Ovary (tissue), 9 donors: ENCODE results near the gene CTDSP2. TPM values are rescaled to one million over a fixed set of nuclear protein-coding genes. Genes with fewer than 3 reads are reported as not detected.

Experiments used
- DNase-seq, 5 donors: peaks; one replicate each; pipeline ENCODE4 v3.0.0-alpha.2; 2019 to 2020
- H3K27ac ChIP-seq, 2 donors: fragments of 200-600 bp; one replicate each; pipeline versions ENCODE4 v1.5.1 to v1.8.0; 2019 to 2022
- H3K27me3 ChIP-seq: fragments of 200-600 bp; one replicate; pipeline ENCODE4 v1.8.0; 2022
- H3K36me3 ChIP-seq: fragments of 200-600 bp; sonication (generic); one replicate; pipeline ENCODE4 v1.5.1; 2019
- H3K4me1 ChIP-seq: one replicate; pipeline ENCODE4 v1.8.1; 2013; ENCODE audit warnings: mild to moderate bottlenecking, moderate library complexity; ENCODE audit not compliant: insufficient read depth
- H3K4me3 ChIP-seq: fragments of 200-600 bp; sonication (generic); one replicate; pipeline ENCODE4 v1.5.1; 2017
- H3K9me3 ChIP-seq, 2 donors: fragments of 200-600 bp in 1 of 2; sonication (generic) in 1 of 2; one replicate each; pipeline versions ENCODE4 v1.5.1 to v1.8.1; 2013 to 2019; ENCODE audit warnings: mild to moderate bottlenecking in 1 of 2, moderate library complexity in 1 of 2
- EP300 ChIP-seq: sonication (generic); formaldehyde crosslinking; IDR thresholded peaks from one replicate; pipeline ENCODE4 v1.6.1; 2017; ENCODE audit warnings: antibody characterized with exemption
- POLR2A ChIP-seq: fragments of 450-650 bp; IDR thresholded peaks from one replicate; pipeline ENCODE4 v1.6.1; 2017; ENCODE audit warnings: antibody characterized with exemption, mild to moderate bottlenecking, moderate library complexity
- WGBS, 3 donors: extraction: QIAGEN DNeasy Blood & Tissue Kit in 1 of 3; methylation state at CpG; one replicate each; pipeline versions ENCODE4 v1.1.5 to v1.1.7; 2013 to 2017; 5-methylcytosine and 5-hydroxymethylcytosine counted together
- intact Hi-C, 4 donors: fragments of 100-400 bp; cut with DNase I; formaldehyde crosslinking; loops; one replicate each; pipeline versions ENCODE4 v1.11.0 to v1.15.1; 2022 to 2023
- polyA plus RNA-seq, 2 donors: library from polyadenylated mRNA; stranded (reverse); fragments of 200-250 nt in 1 of 2; fragments of 350-450 nt in 1 of 2; fragmentation: Illumina TruSeq in 1 of 2; extraction: RNeasy Lipid Tissue Mini Kit (QIAGEN cat#74804) in 1 of 2; gene quantifications; one replicate each; pipeline ENCODE4 v1.2.3, GENCODE V29; 2013 to 2014
- total RNA-seq, 7 donors: library from RNA; depleted of rRNA in 2 of 7; stranded (reverse); fragments of >200 nt in 2 of 7; fragmentation: NEBNext Ultra II Directional in 3 of 7; extraction: Animal tissue kit (Norgen Biotek cat#: 25700) in 3 of 7; gene quantifications; one replicate each; pipeline versions ENCODE4 v1.1.0 to v1.2.4, GENCODE V29; 2016 to 2023
- TF ChIP-seq, protein P1 (sequence below), 3 donors: fragments of 450-650 bp in 2 of 3; fragments of 200-600 bp in 1 of 3; IDR thresholded peaks; one replicate each; pipeline versions ENCODE4 v1.5.1 to v1.8.0; 2016 to 2022; ENCODE audit warnings: antibody characterized with exemption in 3 of 3, mild to moderate bottlenecking in 1 of 3
- donor health status: DM: no; HTN: no; CAD: no; lungs with moderate emphysema.
- donor health status: DM: no; HTN: no; CAD: no.
- donor health status: Bipolar disorder and iron deficiency.
- donor health status: DM: yes; HTN: yes; CAD: no.
- donor health status: DM: no; HTN: no; CAD: no.
- donor health status: DM: yes; HTN: yes; CAD: no.

Gene CTDSP2
- total and polyA plus RNA-seq, 9 donors, result 73.1 to 212 (median 166) TPM

DNA sequence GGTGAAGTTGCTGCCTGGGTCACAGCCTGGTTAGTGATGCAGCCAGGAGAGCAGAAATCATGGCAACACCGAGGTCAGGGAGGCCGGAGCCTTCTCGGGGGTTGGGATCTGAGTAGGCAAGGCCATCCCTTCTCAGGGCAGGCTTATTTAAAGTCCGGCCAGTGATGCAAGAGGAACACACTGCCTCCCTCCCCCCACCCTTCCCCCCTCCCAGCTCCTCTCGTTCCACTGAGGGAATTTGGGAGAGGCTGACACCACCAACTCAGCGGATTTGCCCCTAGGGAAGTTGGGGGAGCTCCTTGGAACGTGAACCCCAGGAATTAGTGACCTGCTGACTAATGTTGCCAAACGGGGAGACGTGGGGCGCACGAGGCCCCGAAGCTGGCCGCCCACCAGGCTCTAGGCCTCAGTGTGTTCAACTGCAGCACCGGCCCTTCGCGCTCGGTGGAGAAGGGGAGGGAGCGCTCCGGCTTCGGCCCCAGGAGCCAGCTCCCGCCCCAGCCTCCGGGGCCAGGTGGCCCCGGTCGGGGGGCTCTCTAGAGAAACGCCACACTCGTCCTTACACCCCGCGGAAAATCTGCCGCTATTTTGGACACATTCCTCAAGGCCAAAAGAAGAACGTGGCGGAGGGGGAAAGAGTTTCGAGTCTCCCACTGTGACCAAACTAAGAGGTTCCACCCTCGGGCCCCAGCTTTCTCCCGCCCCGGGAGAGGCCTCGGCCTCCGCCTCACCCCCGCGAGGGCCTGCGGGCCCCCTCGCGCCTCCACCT is 1.6 kb downstream of the CTDSP2 start:
- peak; percentile 34 for TF ChIP-seq POLR2A
- TF ChIP-seq, protein P1, sequence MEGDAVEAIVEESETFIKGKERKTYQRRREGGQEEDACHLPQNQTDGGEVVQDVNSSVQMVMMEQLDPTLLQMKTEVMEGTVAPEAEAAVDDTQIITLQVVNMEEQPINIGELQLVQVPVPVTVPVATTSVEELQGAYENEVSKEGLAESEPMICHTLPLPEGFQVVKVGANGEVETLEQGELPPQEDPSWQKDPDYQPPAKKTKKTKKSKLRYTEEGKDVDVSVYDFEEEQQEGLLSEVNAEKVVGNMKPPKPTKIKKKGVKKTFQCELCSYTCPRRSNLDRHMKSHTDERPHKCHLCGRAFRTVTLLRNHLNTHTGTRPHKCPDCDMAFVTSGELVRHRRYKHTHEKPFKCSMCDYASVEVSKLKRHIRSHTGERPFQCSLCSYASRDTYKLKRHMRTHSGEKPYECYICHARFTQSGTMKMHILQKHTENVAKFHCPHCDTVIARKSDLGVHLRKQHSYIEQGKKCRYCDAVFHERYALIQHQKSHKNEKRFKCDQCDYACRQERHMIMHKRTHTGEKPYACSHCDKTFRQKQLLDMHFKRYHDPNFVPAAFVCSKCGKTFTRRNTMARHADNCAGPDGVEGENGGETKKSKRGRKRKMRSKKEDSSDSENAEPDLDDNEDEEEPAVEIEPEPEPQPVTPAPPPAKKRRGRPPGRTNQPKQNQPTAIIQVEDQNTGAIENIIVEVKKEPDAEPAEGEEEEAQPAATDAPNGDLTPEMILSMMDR (IDR thresholded peaks at IDR 0.05), result no peak
- H3K27ac ChIP-seq, result peak overlapping the region; percentile 98 to 99
- WGBS, 3 donors, result 0% methylated on average over 41 to 42 of the region's 42 CpGs
- peak overlapping the region; percentile 85 for H3K4me3 ChIP-seq
- H3K9me3 ChIP-seq, result no peaks in the 10 kb centered on the region
- H3K4me1 ChIP-seq, result peaks cover 13% of the 10 kb centered on the region
- intact Hi-C loops, result loop anchor here (2.0 to 5.0 kb wide), 3 partner anchors 47 to 52 kb away; no protein-coding TSS in a partner anchor
- DNase-seq, result peak; percentile 81 to 88 (median 85)
- H3K36me3 ChIP-seq, result no peaks in the 10 kb centered on the region
- no peaks in the 10 kb centered on the region for H3K27me3 ChIP-seq

DNA sequence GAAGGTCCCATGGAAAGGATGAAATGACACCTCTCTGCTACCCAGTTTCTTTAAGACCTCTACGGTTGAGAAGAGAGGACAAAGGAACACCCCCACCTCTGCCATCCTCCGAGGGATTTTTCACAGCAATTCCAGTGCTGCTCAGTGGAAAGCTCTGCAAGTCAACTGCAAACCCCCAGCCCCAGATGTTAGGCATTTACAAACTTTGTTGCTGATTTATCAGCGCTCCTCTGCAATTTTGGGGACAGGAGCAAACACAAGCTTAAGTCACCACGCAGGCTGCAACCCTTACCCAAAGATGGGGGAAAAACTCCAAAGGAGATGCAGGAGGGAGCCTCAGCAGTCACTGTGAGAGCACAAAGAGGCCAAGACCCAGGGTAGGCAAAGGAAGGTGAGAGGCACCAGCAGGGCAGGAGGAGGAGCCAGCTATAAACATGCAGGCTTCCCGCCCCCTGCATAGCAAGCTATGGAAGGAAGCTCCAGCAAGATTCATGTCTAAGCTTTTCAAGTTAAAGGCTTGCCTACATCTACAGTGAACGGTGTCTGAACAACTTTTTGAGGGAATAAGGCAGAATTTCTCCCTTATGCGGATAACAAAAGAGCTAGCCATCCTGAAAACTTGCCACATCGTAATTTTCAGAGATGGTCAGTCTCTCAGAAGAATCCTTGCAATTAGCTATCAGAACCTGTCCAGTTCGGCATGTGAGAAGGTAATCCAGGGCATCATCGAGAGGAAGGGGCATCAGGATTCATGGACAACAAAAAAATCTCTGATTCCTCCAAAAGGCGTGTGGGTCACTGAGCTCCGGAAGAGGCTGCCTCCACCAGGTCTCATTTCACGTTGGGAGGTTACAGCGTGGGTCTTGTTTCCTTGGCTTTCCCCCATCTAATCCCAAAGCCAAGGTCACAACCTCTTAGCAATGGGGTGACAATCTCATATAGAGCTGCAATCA is 3.9 kb downstream of the CTDSP2 start:
- 13 to 19% (median 17%) methylated on average over 14 of the region's 14 CpGs for WGBS, 3 donors
- Histone ChIP-seq H3K36me3 (no peaks in the 10 kb centered on the region), H3K27ac (peak overlapping the region in 1 of 2 donors; percentile 99), H3K27me3 (no peaks in the 10 kb centered on the region), H3K9me3 (no peaks in the 10 kb centered on the region), H3K4me3 (peak overlapping the region; percentile 85), H3K4me1 (peaks cover 27% of the 10 kb centered on the region)
- intact Hi-C loops, result loop anchor here in 1 of 4 donors (5.0 kb wide), 1 partner anchor 55 kb away; no protein-coding TSS in a partner anchor
- DNase-seq, result no peak
- TF ChIP-seq POLR2A (no peak), EP300 (no peak)
- TF ChIP-seq, protein P1 (IDR thresholded peaks at IDR 0.05), result no peak

DNA sequence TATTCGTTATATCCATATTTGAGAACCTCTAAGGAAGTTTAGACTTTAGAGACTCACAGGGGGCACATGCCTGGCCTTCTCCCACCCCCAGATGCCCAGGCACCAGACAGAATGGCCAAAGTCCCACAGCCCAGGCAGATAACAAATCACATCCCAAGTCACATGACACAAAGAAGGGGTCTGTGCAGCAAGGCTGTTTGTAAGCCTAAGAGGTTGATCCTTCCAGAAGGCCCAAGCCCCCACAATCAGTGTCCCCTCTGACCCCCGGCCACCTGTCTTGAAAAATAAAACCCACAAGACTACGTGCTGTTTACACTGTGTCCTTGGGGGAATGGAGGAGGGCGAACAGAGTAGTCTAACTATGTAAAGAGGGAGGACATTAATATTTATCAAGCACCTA is 5.1 kb downstream of the CTDSP2 start:
- H3K4me3 ChIP-seq, result peak overlapping the region; percentile 13
- intact Hi-C loops, result loop anchor here in 1 of 4 donors (5.0 kb wide), 1 partner anchor 56 kb away; no protein-coding TSS in a partner anchor
- H3K9me3 ChIP-seq, result no peaks in the 10 kb centered on the region
- H3K4me1 ChIP-seq, result peaks cover 33% of the 10 kb centered on the region
- TF ChIP-seq EP300 (no peak), POLR2A (no peak)
- TF ChIP-seq, protein P1 (IDR thresholded peaks at IDR 0.05), result no peak
- H3K27me3 ChIP-seq, result no peaks in the 10 kb centered on the region
- WGBS, 3 donors, result 9 to 11% (median 10%) methylated on average over 4 of the region's 4 CpGs
- DNase-seq, result no peak
- H3K36me3 ChIP-seq, result no peaks in the 10 kb centered on the region
- peak overlapping the region in 1 of 2 donors; percentile 99 for H3K27ac ChIP-seq

DNA sequence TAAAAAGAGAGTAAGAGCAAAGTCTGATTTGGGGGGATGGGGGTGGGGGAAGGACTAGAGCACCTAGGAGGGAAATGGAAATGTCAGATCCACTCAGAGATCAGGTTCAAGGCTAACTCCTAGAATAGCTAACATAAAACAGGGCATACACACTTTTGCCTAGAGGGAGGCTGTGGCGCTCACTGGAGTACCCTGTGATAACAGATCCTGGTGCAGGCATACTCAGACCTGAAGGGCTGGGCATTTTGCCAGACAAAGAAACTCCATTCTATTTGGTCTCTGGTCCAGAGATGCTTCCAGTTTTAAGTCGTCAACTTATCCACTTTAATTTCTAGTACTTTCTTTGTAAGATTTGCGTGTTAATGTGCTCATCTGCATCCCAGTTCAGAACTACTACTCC is 5.8 kb downstream of the CTDSP2 start:
- 12 to 21% (median 18%) methylated on average over 3 of the region's 3 CpGs for WGBS, 3 donors
- peak overlapping the region; percentile 7 for H3K4me3 ChIP-seq

More for the DNA sequence above, 5.8 kb downstream of the CTDSP2 start:
- Histone ChIP-seq H3K9me3 (no peaks in the 10 kb centered on the region), H3K27me3 (no peaks in the 10 kb centered on the region), H3K36me3 (no peaks in the 10 kb centered on the region), H3K27ac (no peak overlapping the region), H3K4me1 (peaks cover 37% of the 10 kb centered on the region)
- intact Hi-C loops, result loop anchor here in 1 of 4 donors (5.0 kb wide), 1 partner anchor 57 kb away; no protein-coding TSS in a partner anchor
- DNase-seq, result no peak
- TF ChIP-seq POLR2A (no peak), EP300 (no peak)
- TF ChIP-seq, protein P1 (IDR thresholded peaks at IDR 0.05), result no peak
